PFSK-1 (cell line): ENCODE results near the gene SLC39A10.

Experiments used
- FOXP2 ChIP-seq: optimal IDR thresholded peaks from 2 replicates; pipeline ENCODE3; 2011; ENCODE audit warnings: borderline replicate concordance, control low read depth, inconsistent platforms; ENCODE audit not compliant: insufficient read depth; ENCODE audit errors: extremely low read length, extremely low read depth
- POLR2AphosphoS5 ChIP-seq: IDR thresholded peaks from 2 replicates; pipeline ENCODE4 v1.6.1; 2012; ENCODE audit warnings: low read depth, mild to moderate bottlenecking, control low read depth, low read length, moderate library complexity
- REST ChIP-seq, 2 experiments: IDR thresholded peaks; 2 replicates each; pipeline versions ENCODE4 v1.6.1 to v1.8.0; 2011 to 2012; ENCODE audit warnings: low read depth in 2 of 2, low read length in 2 of 2, control low read depth in 1 of 2, inconsistent platforms in 1 of 2, mild to moderate bottlenecking in 1 of 2, moderate library complexity in 1 of 2; ENCODE audit not compliant: insufficient read depth in 1 of 2
- SIN3A ChIP-seq: IDR thresholded peaks from 2 replicates; pipeline ENCODE4 v1.6.1; 2012; ENCODE audit warnings: mild to moderate bottlenecking, low read length, moderate library complexity, borderline replicate concordance; ENCODE audit not compliant: insufficient read depth
- TAF1 ChIP-seq: IDR thresholded peaks from 2 replicates; pipeline ENCODE4 v1.6.1; 2012; ENCODE audit warnings: low read length, control low read depth, borderline replicate concordance; ENCODE audit not compliant: insufficient read depth

Gene SLC39A10

GRCh38 chr2:195662138-195662537 is 5.1 kb downstream of the SLC39A10 start:
- TF ChIP-seq SIN3A (no peak), TAF1 (no peak), REST (IDR thresholded peaks at IDR 0.05; ENCODE audit: insufficient read depth in 1 of 2, low read depth in 2 of 2, low read length in 2 of 2) (no peak)

- no peak for TF ChIP-seq REST (IDR thresholded peaks at IDR 0.05; ENCODE audit: insufficient read depth in 1 of 2, low read depth in 2 of 2, low read length in 2 of 2)
- TF ChIP-seq FOXP2 = no peak
- TF ChIP-seq SIN3A = no peak
- TF ChIP-seq TAF1 = no peak
- no peak for TF ChIP-seq POLR2AphosphoS5
These were observed 6.0 kb downstream of the SLC39A10 start for GRCh38 chr2:195663007-195663406.

- no peak for TF ChIP-seq POLR2AphosphoS5
- no peak for TF ChIP-seq SIN3A
- TF ChIP-seq TAF1 = no peak
- TF ChIP-seq REST (IDR thresholded peaks at IDR 0.05; ENCODE audit: insufficient read depth in 1 of 2, low read depth in 2 of 2, low read length in 2 of 2) = no peak
- no peak for TF ChIP-seq FOXP2
These were observed 7.5 kb downstream of the SLC39A10 start for GRCh38 chr2:195664528-195664927.

- TF ChIP-seq SIN3A = no peak
- TF ChIP-seq TAF1 = no peak
- no peak for TF ChIP-seq FOXP2
- no peak for TF ChIP-seq POLR2AphosphoS5
- no peak for TF ChIP-seq REST (IDR thresholded peaks at IDR 0.05; ENCODE audit: insufficient read depth in 1 of 2, low read depth in 2 of 2, low read length in 2 of 2)
These were observed 9.2 kb downstream of the SLC39A10 start for GRCh38 chr2:195666113-195666712.

GRCh38 chr2:195667974-195668373 is 10.9 kb downstream of the SLC39A10 start:
- no peak for TF ChIP-seq FOXP2
- TF ChIP-seq TAF1 = no peak
- no peak for TF ChIP-seq SIN3A
- no peak for TF ChIP-seq POLR2AphosphoS5
- TF ChIP-seq REST (IDR thresholded peaks at IDR 0.05; ENCODE audit: insufficient read depth in 1 of 2, low read depth in 2 of 2, low read length in 2 of 2) = no peak
